ENCODE data around the gene KMT2C.

The KMT2C gene

DNA sequence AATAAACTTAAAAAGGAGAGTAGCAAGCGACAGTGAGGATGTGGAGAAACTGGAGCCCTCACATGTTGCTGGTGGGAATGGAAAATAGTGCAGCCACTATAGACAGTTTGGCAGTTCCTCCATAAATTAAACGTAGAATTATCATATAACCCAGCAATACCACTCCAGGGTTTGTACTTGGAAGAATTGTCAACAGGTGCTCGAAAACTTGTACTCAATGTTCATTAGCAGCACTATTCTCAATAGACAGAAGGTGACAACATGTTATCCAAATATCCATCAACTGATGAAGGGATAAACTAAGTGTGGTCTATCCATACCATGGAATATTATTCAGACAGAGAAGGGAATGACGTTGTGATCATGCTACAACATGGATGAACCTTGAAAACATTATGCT is 338.5 kb downstream of the KMT2C start:
- no peak overlapping the region for H3K4me3 ChIP-seq (ENCODE audit: low read length)
- no peak for TF ChIP-seq CTCF (IDR thresholded peaks at IDR 0.05; ENCODE audit: insufficient read depth, low read depth, low read length, missing control alignments)
- DNase-seq (ENCODE audit: low read depth), result no peak

DNA sequence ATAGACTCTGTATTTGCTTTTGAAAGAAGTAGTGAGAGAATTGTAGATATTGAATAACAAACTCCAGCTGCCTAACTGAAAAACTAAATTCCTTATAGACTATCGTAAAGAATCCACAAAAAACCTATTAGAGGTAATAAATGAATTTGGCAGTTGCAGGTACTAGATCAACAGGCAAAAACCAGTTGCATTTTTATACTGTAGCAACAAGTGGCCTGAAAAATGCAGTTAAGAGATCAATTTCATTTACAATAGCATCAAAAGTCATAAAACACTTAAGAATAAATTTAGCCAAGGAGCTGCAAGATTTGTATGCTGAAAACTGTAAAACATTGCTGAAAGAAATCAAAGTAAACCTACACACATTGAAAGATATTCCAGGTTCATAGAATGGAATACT is 340.0 kb downstream of the KMT2C start:
- H3K4me3 ChIP-seq (ENCODE audit: low read length), result no peak overlapping the region
- TF ChIP-seq CTCF (IDR thresholded peaks at IDR 0.05; ENCODE audit: insufficient read depth, low read depth, low read length, missing control alignments), result no peak
- no peak for DNase-seq (ENCODE audit: low read depth)

DNA sequence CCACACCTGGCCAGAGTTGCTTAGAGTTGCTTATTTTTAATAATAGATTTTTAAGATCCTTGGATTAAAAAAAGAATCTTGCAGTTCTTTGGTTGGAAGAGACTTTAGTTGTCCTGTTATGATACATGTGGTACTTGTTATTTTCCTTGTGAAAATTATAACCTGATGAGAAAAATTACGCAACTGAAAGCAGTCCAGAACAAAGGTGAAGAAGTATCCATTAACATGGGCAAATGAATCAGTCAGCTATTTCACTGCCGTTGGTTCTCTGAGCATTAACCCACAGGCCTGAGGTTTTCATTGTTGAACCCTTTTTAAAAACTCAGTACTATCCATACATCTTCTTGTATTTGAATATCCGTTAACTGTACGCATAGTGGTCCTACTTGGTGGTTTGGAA is 342.1 kb downstream of the KMT2C start:
- no peak for TF ChIP-seq CTCF (IDR thresholded peaks at IDR 0.05; ENCODE audit: insufficient read depth, low read depth, low read length, missing control alignments)
- DNase-seq (ENCODE audit: low read depth), result no peak
- no peak overlapping the region for H3K4me3 ChIP-seq (ENCODE audit: low read length)

DNA sequence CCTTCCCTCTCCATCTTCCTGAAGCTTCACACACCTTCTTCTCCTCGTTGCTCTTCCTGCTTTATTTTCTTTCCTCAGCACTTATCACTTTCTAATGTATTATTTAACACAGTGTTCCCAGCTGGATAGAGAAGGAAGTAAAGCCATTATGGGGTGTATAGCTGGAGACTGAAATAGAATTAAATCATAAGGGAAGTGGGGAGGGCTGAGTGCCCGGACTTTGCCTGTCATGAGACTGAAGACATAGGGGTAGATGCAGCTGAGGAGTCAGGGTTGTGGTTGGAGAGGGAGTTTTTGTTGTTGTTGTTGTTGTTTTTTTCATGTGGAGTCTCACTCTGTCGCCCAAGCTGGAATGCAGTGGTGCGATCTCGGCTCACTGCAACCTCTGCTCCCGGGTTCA is 345.1 kb downstream of the KMT2C start:
- DNase-seq (ENCODE audit: low read depth), result no peak
- no peak for TF ChIP-seq CTCF (IDR thresholded peaks at IDR 0.05; ENCODE audit: insufficient read depth, low read depth, low read length, missing control alignments)
- no peak overlapping the region for H3K4me3 ChIP-seq (ENCODE audit: low read length)

GRCh38 chr7:152089183-152089582 is 346.6 kb downstream of the KMT2C start:
- H3K4me3 ChIP-seq (ENCODE audit: low read length), result no peak overlapping the region
- no peak for DNase-seq (ENCODE audit: low read depth)
- no peak for TF ChIP-seq CTCF (IDR thresholded peaks at IDR 0.05; ENCODE audit: insufficient read depth, low read depth, low read length, missing control alignments)

DNA sequence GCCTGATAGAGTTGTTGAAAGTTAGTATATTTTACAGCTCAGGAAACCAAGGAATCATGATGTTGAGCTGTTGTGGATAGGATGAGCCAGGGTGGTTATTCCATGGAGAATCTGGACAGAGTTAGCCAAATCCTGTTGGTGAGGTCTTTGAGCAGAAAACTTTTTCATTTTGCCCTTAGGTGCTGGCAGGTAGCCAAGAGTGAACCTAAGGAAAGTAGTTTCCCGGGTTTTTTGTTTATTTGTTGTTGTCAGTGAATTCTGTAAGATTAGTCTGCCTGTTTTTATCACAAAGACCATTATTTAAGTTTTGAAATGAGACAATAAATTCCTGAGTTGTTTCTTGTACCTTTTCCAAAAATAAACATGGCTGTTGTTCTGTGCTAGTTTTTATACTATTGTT is 349.3 kb downstream of the KMT2C start:
- H3K4me3 ChIP-seq (ENCODE audit: low read length), result no peak overlapping the region
- no peak for DNase-seq (ENCODE audit: low read depth)
- TF ChIP-seq CTCF (IDR thresholded peaks at IDR 0.05; ENCODE audit: insufficient read depth, low read depth, low read length, missing control alignments), result no peak

DNA sequence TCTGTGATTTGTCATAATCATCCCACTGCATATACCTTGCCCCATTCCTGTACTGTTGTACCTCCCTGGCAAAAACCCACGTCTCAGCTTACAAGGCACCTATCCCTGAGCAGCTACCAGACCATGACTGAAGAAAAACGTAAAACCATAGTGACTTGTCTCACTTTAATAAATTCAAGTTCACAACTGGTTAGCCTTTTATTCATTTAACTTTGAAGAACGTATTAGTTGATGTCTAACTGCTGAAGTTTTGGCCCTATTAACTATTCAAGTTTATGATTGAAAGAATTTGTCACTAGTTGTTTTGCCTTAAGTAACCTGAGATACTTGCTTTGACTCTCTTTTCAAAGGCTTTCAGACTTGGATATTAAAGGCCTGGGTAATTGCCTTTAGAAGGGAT is 350.7 kb downstream of the KMT2C start:
- no peak for DNase-seq (ENCODE audit: low read depth)
- H3K4me3 ChIP-seq (ENCODE audit: low read length), result no peak overlapping the region
- TF ChIP-seq CTCF (IDR thresholded peaks at IDR 0.05; ENCODE audit: insufficient read depth, low read depth, low read length, missing control alignments), result no peak
